Measurements from ENCODE around the gene PLCB1. TPM values are rescaled to one million over a fixed set of nuclear protein-coding genes. Genes with fewer than 3 reads are reported as not detected.

PLCB1 gene
- total RNA-seq, 6 experiments from 2014 or later: 17.2 to 25.7 (median 23.1) TPM

GRCh38 chr20:8855315-8855714 is 723.2 kb downstream of the PLCB1 start:
- H3K9me3 Mint-ChIP-seq: no peaks in the 10 kb centered on the region
- H3K36me3 Mint-ChIP-seq (ENCODE audit: low read depth): peaks cover 7% of the 10 kb centered on the region; the same call in 1 of the 2 replicates
- H3K27me3 Mint-ChIP-seq (ENCODE audit: insufficient read depth): peaks cover 1% of the 10 kb centered on the region; the same call in 1 of the 2 replicates
- no peak overlapping the region for H3K4me3 Mint-ChIP-seq
- peaks cover 31% of the 10 kb centered on the region for H3K4me1 Mint-ChIP-seq (ENCODE audit: low read depth)
- no peak overlapping the region for H3K27ac Mint-ChIP-seq
- DNase-seq: peak; percentile 52
- TF ChIP-seq CTCF (IDR thresholded peaks at IDR 0.05): no peak

GRCh38 chr20:8856668-8857067 is 724.6 kb downstream of the PLCB1 start:
- no peak for DNase-seq
- Mint-ChIP-seq H3K27ac (no peak overlapping the region), H3K36me3 (ENCODE audit: low read depth) (peaks cover 7% of the 10 kb centered on the region; the same call in 1 of the 2 replicates), H3K4me1 (ENCODE audit: low read depth) (peaks cover 42% of the 10 kb centered on the region), H3K4me3 (no peak overlapping the region), H3K27me3 (ENCODE audit: insufficient read depth) (peaks cover 1% of the 10 kb centered on the region; the same call in 1 of the 2 replicates), H3K9me3 (no peaks in the 10 kb centered on the region)
- TF ChIP-seq CTCF (IDR thresholded peaks at IDR 0.05): no peak

- H3K27me3 Mint-ChIP-seq (ENCODE audit: insufficient read depth): peaks cover 1% of the 10 kb centered on the region; the same call in 1 of the 2 replicates
- DNase-seq: no peak
Observed at GRCh38 chr20:8858181-8858787, 726.2 kb downstream of the PLCB1 start.

GRCh38 chr20:8860011-8860495 is 728.0 kb downstream of the PLCB1 start:
- no peak for TF ChIP-seq CTCF (IDR thresholded peaks at IDR 0.05)
- H3K4me3 Mint-ChIP-seq: peak overlapping the region; percentile 85
- H3K4me1 Mint-ChIP-seq (ENCODE audit: low read depth): peaks cover 51% of the 10 kb centered on the region
- DNase-seq: peak; percentile 83
- peak overlapping the region; percentile 84 for H3K27ac Mint-ChIP-seq
- H3K36me3 Mint-ChIP-seq (ENCODE audit: low read depth): peaks cover 11% of the 10 kb centered on the region; the same call in 1 of the 2 replicates
- H3K9me3 Mint-ChIP-seq: no peaks in the 10 kb centered on the region
- H3K27me3 Mint-ChIP-seq (ENCODE audit: insufficient read depth): peaks cover 1% of the 10 kb centered on the region; the same call in 1 of the 2 replicates

More at GRCh38 chr20:8858181-8858787, 726.2 kb downstream of the PLCB1 start:
- peaks cover 42% of the 10 kb centered on the region for H3K4me1 Mint-ChIP-seq (ENCODE audit: low read depth)
- H3K9me3 Mint-ChIP-seq: no peaks in the 10 kb centered on the region
- no peak overlapping the region for H3K4me3 Mint-ChIP-seq
- no peak for TF ChIP-seq CTCF (IDR thresholded peaks at IDR 0.05)
- peaks cover 7% of the 10 kb centered on the region; the same call in 1 of the 2 replicates for H3K36me3 Mint-ChIP-seq (ENCODE audit: low read depth)
- peak overlapping the region; percentile 12; the same call in 1 of the 2 replicates for H3K27ac Mint-ChIP-seq

- Mint-ChIP-seq H3K4me1 (ENCODE audit: low read depth) (peaks cover 45% of the 10 kb centered on the region), H3K27ac (no peak overlapping the region), H3K9me3 (no peaks in the 10 kb centered on the region), H3K4me3 (no peak overlapping the region), H3K27me3 (ENCODE audit: insufficient read depth) (no peaks in the 10 kb centered on the region), H3K36me3 (ENCODE audit: low read depth) (peaks cover 4% of the 10 kb centered on the region; the same call in 1 of the 2 replicates)
- no peak for DNase-seq
- TF ChIP-seq CTCF (IDR thresholded peaks at IDR 0.05): no peak
Observed at GRCh38 chr20:8862092-8862491, 730.0 kb downstream of the PLCB1 start.

All from HFFc6 (cell line).